ENCODE measurements around the gene KCNE1. TPM values are rescaled to one million over a fixed set of nuclear protein-coding genes. Genes with fewer than 3 reads are reported as not detected.
"Not testable (repeated sequence)": the region's sequence is repeated elsewhere in the genome, so short reads cannot be mapped to it uniquely, and the experiment has no call there.

Gene KCNE1
- total RNA-seq, 3 donors from 2014 or later = 0.32 to 1.4 (median 0.55) TPM

- H3K9me3 ChIP-seq; H3K36me3 ChIP-seq (ENCODE audit: low read depth); H3K4me3 ChIP-seq; DNase-seq; H3K4me1 ChIP-seq (ENCODE audit: low read depth); intact Hi-C loops (cut with DNase I, micrococcal nuclease): not testable (repeated sequence)
- peak; percentile 39 for ATAC-seq
Observed at GRCh38 chr21:34447018-34447417, 65.0 kb downstream of the KCNE1 start.

GRCh38 chr21:34443486-34443885 is 68.5 kb downstream of the KCNE1 start:
- ATAC-seq = peak; percentile 64
- DNase-seq; H3K4me3 ChIP-seq; H3K4me1 ChIP-seq (ENCODE audit: low read depth); intact Hi-C loops (cut with DNase I, micrococcal nuclease); H3K9me3 ChIP-seq; H3K36me3 ChIP-seq (ENCODE audit: low read depth): not testable (repeated sequence)

- DNase-seq; H3K4me1 ChIP-seq (ENCODE audit: low read depth); intact Hi-C loops (cut with DNase I, micrococcal nuclease); H3K36me3 ChIP-seq (ENCODE audit: low read depth); H3K4me3 ChIP-seq; H3K9me3 ChIP-seq: not testable (repeated sequence)
- peak; percentile 59 for ATAC-seq
Observed at GRCh38 chr21:34429710-34430109, 82.3 kb downstream of the KCNE1 start.

GRCh38 chr21:34428441-34428840 is 83.6 kb downstream of the KCNE1 start:
- intact Hi-C loops (cut with DNase I, micrococcal nuclease); H3K4me1 ChIP-seq (ENCODE audit: low read depth); H3K36me3 ChIP-seq (ENCODE audit: low read depth); DNase-seq; H3K9me3 ChIP-seq; ATAC-seq; H3K4me3 ChIP-seq: not testable (repeated sequence)

- ATAC-seq; H3K4me3 ChIP-seq; intact Hi-C loops (cut with DNase I, micrococcal nuclease); H3K36me3 ChIP-seq (ENCODE audit: low read depth); DNase-seq; H3K9me3 ChIP-seq; H3K4me1 ChIP-seq (ENCODE audit: low read depth): not testable (repeated sequence)
Observed at GRCh38 chr21:34427339-34427738, 84.7 kb downstream of the KCNE1 start.

- not testable (repeated sequence) for H3K36me3 ChIP-seq (ENCODE audit: low read depth); H3K4me1 ChIP-seq (ENCODE audit: low read depth)
Observed at GRCh38 chr21:34423805-34424204, 88.2 kb downstream of the KCNE1 start, which contains the start of gene SMIM34. SMIM34 (minus strand) TSS chr21:34423951; CDS start chr21:34423839, 112 bp downstream.

GRCh38 chr21:34417448-34418077 is 94.4 kb downstream of the KCNE1 start:
- intact Hi-C loops (cut with DNase I, micrococcal nuclease); H3K36me3 ChIP-seq (ENCODE audit: low read depth); H3K4me1 ChIP-seq (ENCODE audit: low read depth); H3K4me3 ChIP-seq; ATAC-seq; DNase-seq; H3K9me3 ChIP-seq: not testable (repeated sequence)

More at GRCh38 chr21:34423805-34424204, 88.2 kb downstream of the KCNE1 start, which contains the start of gene SMIM34:
- DNase-seq; ATAC-seq; intact Hi-C loops (cut with DNase I, micrococcal nuclease); H3K9me3 ChIP-seq; H3K4me3 ChIP-seq: not testable (repeated sequence)

- not testable (repeated sequence) for ATAC-seq
Observed at GRCh38 chr21:34407294-34407693, 104.7 kb downstream of the KCNE1 start.

GRCh38 chr21:34406676-34407075 is 105.3 kb downstream of the KCNE1 start:
- DNase-seq; H3K4me3 ChIP-seq; H3K4me1 ChIP-seq (ENCODE audit: low read depth); H3K36me3 ChIP-seq (ENCODE audit: low read depth); intact Hi-C loops (cut with DNase I, micrococcal nuclease); ATAC-seq; H3K9me3 ChIP-seq: not testable (repeated sequence)

More at GRCh38 chr21:34407294-34407693, 104.7 kb downstream of the KCNE1 start:
- intact Hi-C loops (cut with DNase I, micrococcal nuclease); H3K4me3 ChIP-seq; H3K4me1 ChIP-seq (ENCODE audit: low read depth); H3K9me3 ChIP-seq; H3K36me3 ChIP-seq (ENCODE audit: low read depth); DNase-seq: not testable (repeated sequence)

- ATAC-seq; H3K9me3 ChIP-seq; H3K36me3 ChIP-seq (ENCODE audit: low read depth); H3K4me3 ChIP-seq; H3K4me1 ChIP-seq (ENCODE audit: low read depth); DNase-seq; intact Hi-C loops (cut with DNase I, micrococcal nuclease): not testable (repeated sequence)
Observed at GRCh38 chr21:34406102-34406501, 105.9 kb downstream of the KCNE1 start.

GRCh38 chr21:34405686-34406085 is 106.3 kb downstream of the KCNE1 start:
- H3K4me3 ChIP-seq; H3K4me1 ChIP-seq (ENCODE audit: low read depth); H3K36me3 ChIP-seq (ENCODE audit: low read depth); DNase-seq; ATAC-seq; H3K9me3 ChIP-seq; intact Hi-C loops (cut with DNase I, micrococcal nuclease): not testable (repeated sequence)

GRCh38 chr21:34404742-34405141 is 107.3 kb downstream of the KCNE1 start:
- H3K4me1 ChIP-seq (ENCODE audit: low read depth); H3K4me3 ChIP-seq; H3K36me3 ChIP-seq (ENCODE audit: low read depth); ATAC-seq; DNase-seq; H3K9me3 ChIP-seq; intact Hi-C loops (cut with DNase I, micrococcal nuclease): not testable (repeated sequence)

GRCh38 chr21:34400522-34400921 is 111.5 kb downstream of the KCNE1 start:
- ATAC-seq; H3K4me1 ChIP-seq (ENCODE audit: low read depth); H3K36me3 ChIP-seq (ENCODE audit: low read depth); H3K4me3 ChIP-seq; DNase-seq; H3K9me3 ChIP-seq; intact Hi-C loops (cut with DNase I, micrococcal nuclease): not testable (repeated sequence)

Data from mucosa of descending colon (tissue), 3 donors.